Suprapubic skin (tissue), 4 donors: ENCODE measurements around the gene RAPGEFL1. TPM values are rescaled to one million over a fixed set of nuclear protein-coding genes. Genes with fewer than 3 reads are reported as not detected.
"Not testable (repeated sequence)": the region's sequence is repeated elsewhere in the genome, so short reads cannot be mapped to it uniquely, and the experiment has no call there.

Experiments used
- DNase-seq, 2 donors: peaks; one replicate each; pipeline ENCODE4 v3.0.0-alpha.2; 2019; ENCODE audit warnings: low spot score in 2 of 2
- H3K27ac ChIP-seq: fragments of 200-600 bp; sonication (generic); one replicate; pipeline ENCODE4 v1.5.1; 2019
- H3K27me3 ChIP-seq: fragments of 200-600 bp; sonication (generic); one replicate; pipeline ENCODE4 v1.5.1; 2019
- H3K36me3 ChIP-seq: fragments of 200-600 bp; sonication (generic); one replicate; pipeline ENCODE4 v1.5.1; 2019
- H3K4me1 ChIP-seq: fragments of 200-600 bp; sonication (generic); one replicate; pipeline ENCODE4 v1.5.1; 2019
- H3K4me3 ChIP-seq: fragments of 200-600 bp; sonication (generic); one replicate; pipeline ENCODE4 v1.5.1; 2019; ENCODE audit warnings: mild to moderate bottlenecking
- H3K9me3 ChIP-seq: fragments of 200-600 bp; sonication (generic); one replicate; pipeline ENCODE4 v1.5.1; 2019
- EP300 ChIP-seq: sonication (generic); formaldehyde crosslinking; IDR thresholded peaks from one replicate; pipeline ENCODE4 v1.6.1; 2017; ENCODE audit warnings: antibody characterized with exemption
- POLR2A ChIP-seq, 2 donors: fragments of 450-650 bp; IDR thresholded peaks; one replicate each; pipeline ENCODE4 v1.6.1; 2017; ENCODE audit warnings: antibody characterized with exemption in 2 of 2, mild to moderate bottlenecking in 2 of 2, moderate library complexity in 2 of 2
- POLR2AphosphoS5 ChIP-seq, 3 donors: sonication (generic); formaldehyde crosslinking; IDR thresholded peaks; one replicate each; pipeline ENCODE4 v1.6.1; 2017; ENCODE audit warnings: antibody characterized with exemption in 3 of 3
- WGBS: methylation state at CpG from one replicate; pipeline ENCODE4 v1.1.5; 2018; 5-methylcytosine and 5-hydroxymethylcytosine counted together
- total RNA-seq, 4 donors: library from RNA; depleted of rRNA; stranded (reverse); fragments of >200 nt; gene quantifications; one replicate each; pipeline ENCODE4 v1.1.0, GENCODE V29; 2016
- TF ChIP-seq, protein P1 (sequence below), 2 donors: fragments of 200-600 bp in 1 of 2; fragments of 450-650 bp in 1 of 2; sonication (generic) in 1 of 2; IDR thresholded peaks; one replicate each; pipeline ENCODE4 v1.5.1; 2016 to 2019; ENCODE audit warnings: antibody characterized with exemption in 2 of 2, mild to moderate bottlenecking in 1 of 2, moderate library complexity in 1 of 2

The RAPGEFL1 gene
- total RNA-seq, 4 donors from 2014 or later, result 221 to 547 (median 297) TPM

DNA sequence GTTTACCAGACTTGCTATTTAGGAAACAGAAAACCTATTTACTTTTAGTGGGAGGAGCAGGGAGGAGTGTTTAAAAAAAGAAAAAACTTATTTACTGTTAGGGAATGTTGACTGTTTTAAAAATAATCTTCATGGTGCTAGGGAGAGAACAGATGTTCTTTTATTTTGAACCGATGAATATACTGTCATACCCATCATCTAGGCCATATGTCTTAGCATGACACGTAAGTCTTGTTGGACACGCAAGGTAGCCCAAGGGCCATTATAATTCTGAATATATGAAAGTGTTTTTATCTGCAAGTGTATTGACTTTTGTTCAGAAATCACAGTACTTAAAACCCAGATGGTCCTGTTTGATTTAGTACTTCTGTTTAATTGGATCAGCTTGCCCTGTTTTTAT is 53.4 kb downstream of the RAPGEFL1 start:
- peaks cover 37% of the 10 kb centered on the region for H3K36me3 ChIP-seq

DNA sequence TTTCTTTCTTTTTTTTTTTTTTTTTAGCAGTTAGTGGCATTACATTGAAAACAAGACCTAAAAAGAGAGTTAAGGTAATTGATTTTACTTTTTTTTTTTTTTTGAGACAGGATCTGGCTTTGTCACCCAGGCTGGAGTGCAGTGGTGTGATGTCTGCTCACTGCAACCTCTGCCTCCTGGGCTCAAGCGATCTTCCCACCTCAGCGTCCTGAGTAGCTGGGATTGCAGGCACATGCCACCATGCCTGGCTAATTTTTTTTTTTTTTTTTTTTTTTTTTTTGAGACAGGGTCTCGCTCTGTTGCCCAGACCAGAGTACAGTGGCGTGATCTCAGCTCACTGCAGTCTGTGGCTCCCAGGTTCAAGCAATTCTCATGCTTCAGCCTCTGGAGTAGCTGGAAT is 54.7 kb downstream of the RAPGEFL1 start:
- not testable (repeated sequence) for DNase-seq, H3K9me3 ChIP-seq, H3K27ac ChIP-seq, H3K27me3 ChIP-seq, H3K4me1 ChIP-seq, H3K4me3 ChIP-seq
- WGBS, result 99% methylated on average over 4 of the region's 4 CpGs
- peaks cover 38% of the 10 kb centered on the region for H3K36me3 ChIP-seq

More for the DNA sequence above, 53.4 kb downstream of the RAPGEFL1 start:
- no peak overlapping the region for H3K27ac ChIP-seq
- H3K4me1 ChIP-seq, result peaks cover 5% of the 10 kb centered on the region
- no peaks in the 10 kb centered on the region for H3K27me3 ChIP-seq
- no peaks in the 10 kb centered on the region for H3K9me3 ChIP-seq
- TF ChIP-seq POLR2AphosphoS5 (IDR thresholded peaks at IDR 0.05) (no peak), POLR2A (IDR thresholded peaks at IDR 0.05) (no peak), EP300 (no peak)
- TF ChIP-seq, protein P1, sequence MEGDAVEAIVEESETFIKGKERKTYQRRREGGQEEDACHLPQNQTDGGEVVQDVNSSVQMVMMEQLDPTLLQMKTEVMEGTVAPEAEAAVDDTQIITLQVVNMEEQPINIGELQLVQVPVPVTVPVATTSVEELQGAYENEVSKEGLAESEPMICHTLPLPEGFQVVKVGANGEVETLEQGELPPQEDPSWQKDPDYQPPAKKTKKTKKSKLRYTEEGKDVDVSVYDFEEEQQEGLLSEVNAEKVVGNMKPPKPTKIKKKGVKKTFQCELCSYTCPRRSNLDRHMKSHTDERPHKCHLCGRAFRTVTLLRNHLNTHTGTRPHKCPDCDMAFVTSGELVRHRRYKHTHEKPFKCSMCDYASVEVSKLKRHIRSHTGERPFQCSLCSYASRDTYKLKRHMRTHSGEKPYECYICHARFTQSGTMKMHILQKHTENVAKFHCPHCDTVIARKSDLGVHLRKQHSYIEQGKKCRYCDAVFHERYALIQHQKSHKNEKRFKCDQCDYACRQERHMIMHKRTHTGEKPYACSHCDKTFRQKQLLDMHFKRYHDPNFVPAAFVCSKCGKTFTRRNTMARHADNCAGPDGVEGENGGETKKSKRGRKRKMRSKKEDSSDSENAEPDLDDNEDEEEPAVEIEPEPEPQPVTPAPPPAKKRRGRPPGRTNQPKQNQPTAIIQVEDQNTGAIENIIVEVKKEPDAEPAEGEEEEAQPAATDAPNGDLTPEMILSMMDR (IDR thresholded peaks at IDR 0.05), result no peak
- no peak overlapping the region for H3K4me3 ChIP-seq
- DNase-seq, result no peak
- WGBS, result 70% methylated on average over 3 of the region's 3 CpGs

DNA sequence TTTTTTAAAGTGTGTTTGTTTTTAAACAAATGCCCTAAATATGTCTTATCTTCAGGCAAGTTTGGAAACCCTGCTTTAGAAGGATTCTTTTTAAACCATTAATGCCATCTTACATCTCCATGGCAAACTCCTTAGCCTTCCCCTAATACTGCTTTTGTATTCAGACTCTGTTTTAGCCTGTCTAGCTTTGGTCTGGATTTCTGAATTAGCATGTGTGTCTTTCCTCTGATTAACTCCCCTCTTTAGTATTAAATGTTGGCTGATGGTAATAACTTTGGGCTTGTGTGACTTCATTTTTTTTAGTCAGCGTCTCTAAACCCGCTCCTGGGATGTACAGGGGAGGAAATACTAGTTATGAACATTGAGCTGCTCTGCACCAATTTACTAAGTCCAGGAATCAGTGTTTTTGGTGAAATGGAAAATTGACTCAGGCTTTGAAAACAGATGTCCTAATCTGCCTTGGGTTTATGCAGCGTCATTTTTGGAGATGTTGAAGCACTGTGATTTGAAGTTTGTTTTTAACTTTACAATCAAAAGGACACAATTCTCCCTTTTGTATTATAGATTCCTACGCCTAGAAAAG is 64.1 kb downstream of the RAPGEFL1 start:
- Histone ChIP-seq H3K4me1 (peaks cover 43% of the 10 kb centered on the region), H3K27me3 (no peaks in the 10 kb centered on the region), H3K27ac (no peak overlapping the region), H3K4me3 (no peak overlapping the region), H3K9me3 (no peaks in the 10 kb centered on the region), H3K36me3 (no peaks in the 10 kb centered on the region)
- TF ChIP-seq POLR2A (IDR thresholded peaks at IDR 0.05) (no peak), POLR2AphosphoS5 (IDR thresholded peaks at IDR 0.05) (no peak)
- WGBS, result 67% methylated on average over 4 of the region's 4 CpGs
- DNase-seq, result no peak

DNA sequence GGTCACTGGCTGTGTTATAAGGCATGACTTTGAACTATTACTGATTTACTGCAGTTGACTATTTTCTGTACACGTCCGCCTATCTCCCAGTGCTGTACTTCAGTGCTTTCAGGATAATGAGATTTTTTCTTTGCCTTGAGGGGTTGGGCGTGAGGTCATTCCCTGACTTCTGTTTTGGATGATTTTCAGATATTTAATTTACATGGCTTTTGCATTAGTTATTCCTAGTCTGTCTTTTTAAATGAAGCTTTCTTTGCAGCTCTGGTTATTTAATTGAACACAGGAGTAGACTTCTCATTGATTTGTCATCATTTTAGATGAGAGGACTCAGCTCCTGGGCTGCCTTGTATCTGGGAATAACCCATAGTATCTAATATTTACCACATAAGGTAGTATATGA is 65.5 kb downstream of the RAPGEFL1 start:
- TF ChIP-seq POLR2A (IDR thresholded peaks at IDR 0.05) (no peak), POLR2AphosphoS5 (IDR thresholded peaks at IDR 0.05) (no peak), EP300 (no peak)
- TF ChIP-seq, protein P1 (IDR thresholded peaks at IDR 0.05), result no peak
- H3K9me3 ChIP-seq, result no peaks in the 10 kb centered on the region
- no peak overlapping the region for H3K4me3 ChIP-seq
- H3K27ac ChIP-seq, result no peak overlapping the region
- peaks cover 43% of the 10 kb centered on the region for H3K4me1 ChIP-seq
- H3K36me3 ChIP-seq, result no peaks in the 10 kb centered on the region
- 41% methylated on average over 3 of the region's 3 CpGs for WGBS
- no peaks in the 10 kb centered on the region for H3K27me3 ChIP-seq
- no peak for DNase-seq

DNA sequence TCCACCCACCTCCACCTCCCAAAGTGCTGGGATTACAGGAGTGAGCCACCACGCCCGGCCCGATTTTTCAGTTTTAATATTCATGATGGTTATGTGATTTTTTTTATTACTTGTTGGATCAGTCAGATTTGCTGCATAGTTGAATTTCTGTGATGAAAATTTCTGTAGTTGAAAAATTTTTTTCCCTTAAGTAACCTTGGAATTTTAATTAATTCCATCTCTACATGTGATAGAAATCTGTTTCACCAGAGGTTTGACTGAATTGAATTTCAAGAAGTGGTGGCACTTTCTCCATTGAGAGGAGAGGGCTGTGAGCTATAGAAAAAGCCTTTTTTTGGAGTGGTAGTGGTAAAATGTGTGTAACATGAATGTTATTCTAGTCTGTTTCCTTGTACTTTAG is 66.5 kb downstream of the RAPGEFL1 start:
- H3K4me3 ChIP-seq, result no peak overlapping the region
- no peaks in the 10 kb centered on the region for H3K36me3 ChIP-seq
- no peaks in the 10 kb centered on the region for H3K9me3 ChIP-seq
- 30% methylated on average over 3 of the region's 3 CpGs for WGBS
- peaks cover 48% of the 10 kb centered on the region for H3K4me1 ChIP-seq
- DNase-seq, result no peak
- peak overlapping the region; percentile 32 for H3K27ac ChIP-seq
- no peaks in the 10 kb centered on the region for H3K27me3 ChIP-seq
- TF ChIP-seq, protein P1 (IDR thresholded peaks at IDR 0.05), result no peak
- TF ChIP-seq EP300 (no peak), POLR2A (IDR thresholded peaks at IDR 0.05) (no peak)

DNA sequence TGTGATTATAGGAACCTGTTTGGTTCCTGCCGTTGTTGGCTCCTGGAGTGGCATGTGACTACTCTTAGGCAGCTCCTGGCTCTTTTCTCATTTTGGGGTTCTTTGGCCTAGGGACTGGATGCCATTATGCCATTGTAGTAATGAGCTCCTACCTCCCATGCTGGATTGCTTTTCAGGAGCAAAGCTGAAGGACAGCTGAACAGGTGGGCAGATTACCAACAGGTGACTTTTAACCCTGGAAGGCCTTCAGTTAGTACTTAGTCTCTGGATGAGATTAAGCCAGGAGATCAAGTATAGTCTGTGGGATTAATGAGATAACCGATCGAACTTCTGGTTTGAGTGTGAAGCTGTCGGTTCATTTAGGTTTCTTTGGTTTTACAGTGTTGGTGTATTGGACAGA is 67.0 kb downstream of the RAPGEFL1 start:
- Histone ChIP-seq H3K27me3 (no peaks in the 10 kb centered on the region), H3K4me1 (peaks cover 51% of the 10 kb centered on the region), H3K4me3 (no peak overlapping the region), H3K27ac (peak overlapping the region; percentile 32), H3K9me3 (no peaks in the 10 kb centered on the region), H3K36me3 (no peaks in the 10 kb centered on the region)
- TF ChIP-seq, protein P1 (IDR thresholded peaks at IDR 0.05), result no peak
- TF ChIP-seq EP300 (no peak), POLR2AphosphoS5 (IDR thresholded peaks at IDR 0.05) (no peak), POLR2A (IDR thresholded peaks at IDR 0.05) (no peak)
- 71% methylated on average over 4 of the region's 4 CpGs for WGBS
- DNase-seq, result no peak

Other genes with a start within 250 kb of the RAPGEFL1 start
- 10 to 100 TPM; 57.7 to 91.3 (median 77.9) TPM for gene ORMDL3, start 249.9 kb upstream of the RAPGEFL1 start, total RNA-seq
- gene LRRC3C, start 249.7 kb upstream of the RAPGEFL1 start, total RNA-seq, result 1 to 10 TPM in 2 of 4 donors, not detected in 2; 1.1 to 2.3 TPM
- gene GSDMA, start 214.5 kb upstream of the RAPGEFL1 start, total RNA-seq, result 100 to 1,000 TPM in 2 of 4 donors, 10 to 100 TPM in 2; 26.7 to 156 (median 105) TPM
- gene PSMD3, start 196.7 kb upstream of the RAPGEFL1 start, total RNA-seq, result 100 to 1,000 TPM in 2 of 4 donors, 10 to 100 TPM in 2; 82.8 to 118 (median 104) TPM
- 1 to 10 TPM in 1 of 4 donors, not detected in 3; 5.0 TPM for gene CSF3, start 162.0 kb upstream of the RAPGEFL1 start, total RNA-seq
- 100 to 1,000 TPM in 1 of 4 donors, 10 to 100 TPM in 3; 67.4 to 198 (median 80.3) TPM for gene MED24, start 123.1 kb upstream of the RAPGEFL1 start, total RNA-seq
- 10 to 100 TPM; 32.6 to 69.9 (median 48.9) TPM for gene THRA, start 114.5 kb upstream of the RAPGEFL1 start, total RNA-seq
- 100 to 1,000 TPM in 2 of 4 donors, 10 to 100 TPM in 2; 62.1 to 184 (median 96.0) TPM for gene NR1D1, start 76.9 kb upstream of the RAPGEFL1 start, total RNA-seq
- 100 to 1,000 TPM in 1 of 4 donors, 10 to 100 TPM in 3; 69.3 to 166 (median 86.9) TPM for gene MSL1, start 55.5 kb upstream of the RAPGEFL1 start, total RNA-seq
- 10 to 100 TPM; 42.9 to 92.5 (median 61.2) TPM for gene CASC3, start 36.9 kb upstream of the RAPGEFL1 start, total RNA-seq
- gene WIPF2, start 41.8 kb downstream of the RAPGEFL1 start, total RNA-seq, result 10 to 100 TPM; 18.2 to 25.5 (median 21.6) TPM
- gene CDC6, start 110.4 kb downstream of the RAPGEFL1 start, total RNA-seq, result 1 to 10 TPM; 2.7 to 5.3 (median 3.3) TPM
- gene RARA, start 131.7 kb downstream of the RAPGEFL1 start, total RNA-seq, result 10 to 100 TPM; 19.4 to 32.1 (median 28.3) TPM
- 1 to 10 TPM in 1 of 4 donors, not detected in 3; 2.1 TPM for gene GJD3, start 187.3 kb downstream of the RAPGEFL1 start, total RNA-seq
- gene TOP2A, start 240.4 kb downstream of the RAPGEFL1 start, total RNA-seq, result 10 to 100 TPM in 3 of 4 donors, 1 to 10 TPM in 1; 8.1 to 45.2 (median 22.2) TPM